Measurements from ENCODE around the gene SYT3.
"Not testable (repeated sequence)": the region's sequence is repeated elsewhere in the genome, so short reads cannot be mapped to it uniquely, and the experiment has no call there.

Gene SYT3

DNA sequence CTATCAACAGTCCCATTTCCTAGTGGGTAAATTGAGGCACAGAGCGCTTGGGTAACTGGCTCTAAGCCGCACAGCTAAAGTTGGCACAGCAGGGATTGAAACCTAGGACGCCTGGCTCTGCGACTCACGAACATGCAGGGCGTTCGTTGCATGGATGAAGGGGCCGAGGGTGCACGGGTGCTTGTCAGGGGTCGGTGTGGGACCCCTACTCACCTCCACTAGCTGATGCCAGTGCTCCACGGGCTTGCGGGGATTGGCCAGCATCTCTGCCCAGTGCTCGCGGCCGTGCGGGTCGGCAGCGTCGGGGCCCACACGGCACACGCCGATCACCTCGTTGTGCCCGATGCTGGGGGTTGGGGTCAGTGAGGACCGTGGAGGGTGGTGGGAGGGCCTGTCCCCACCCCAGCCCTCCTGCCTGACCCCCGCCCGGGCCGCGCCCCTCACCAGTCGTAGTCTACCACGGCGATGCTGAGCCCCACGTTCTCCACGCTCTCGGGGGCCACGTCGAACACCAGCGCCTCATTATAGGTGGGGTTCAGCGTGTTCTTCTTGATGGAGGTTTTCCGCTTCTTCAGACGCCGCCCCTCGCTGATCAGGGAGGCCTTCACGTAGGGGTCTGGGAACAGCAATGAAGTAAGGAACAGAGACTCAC, 14.6 kb downstream of the SYT3 start:
- Histone ChIP-seq H3K4me3 (replicated peaks; ENCODE audit: low read depth, low read length) (no peak overlapping the region), H3K36me3 (ENCODE audit: control insufficient read depth, insufficient read depth, low read length) (no peaks in the 10 kb centered on the region), H3K27me3 (replicated peaks; ENCODE audit: control insufficient read depth, insufficient read depth, low read length) (no peaks in the 10 kb centered on the region)
- TF ChIP-seq, protein P1, sequence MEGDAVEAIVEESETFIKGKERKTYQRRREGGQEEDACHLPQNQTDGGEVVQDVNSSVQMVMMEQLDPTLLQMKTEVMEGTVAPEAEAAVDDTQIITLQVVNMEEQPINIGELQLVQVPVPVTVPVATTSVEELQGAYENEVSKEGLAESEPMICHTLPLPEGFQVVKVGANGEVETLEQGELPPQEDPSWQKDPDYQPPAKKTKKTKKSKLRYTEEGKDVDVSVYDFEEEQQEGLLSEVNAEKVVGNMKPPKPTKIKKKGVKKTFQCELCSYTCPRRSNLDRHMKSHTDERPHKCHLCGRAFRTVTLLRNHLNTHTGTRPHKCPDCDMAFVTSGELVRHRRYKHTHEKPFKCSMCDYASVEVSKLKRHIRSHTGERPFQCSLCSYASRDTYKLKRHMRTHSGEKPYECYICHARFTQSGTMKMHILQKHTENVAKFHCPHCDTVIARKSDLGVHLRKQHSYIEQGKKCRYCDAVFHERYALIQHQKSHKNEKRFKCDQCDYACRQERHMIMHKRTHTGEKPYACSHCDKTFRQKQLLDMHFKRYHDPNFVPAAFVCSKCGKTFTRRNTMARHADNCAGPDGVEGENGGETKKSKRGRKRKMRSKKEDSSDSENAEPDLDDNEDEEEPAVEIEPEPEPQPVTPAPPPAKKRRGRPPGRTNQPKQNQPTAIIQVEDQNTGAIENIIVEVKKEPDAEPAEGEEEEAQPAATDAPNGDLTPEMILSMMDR (IDR thresholded peaks at IDR 0.05; ENCODE audit: insufficient read depth, low read length, poor library complexity, severe bottlenecking) = no peak
- no peak for DNase-seq (ENCODE audit: extremely low read depth, insufficient read length)

DNA sequence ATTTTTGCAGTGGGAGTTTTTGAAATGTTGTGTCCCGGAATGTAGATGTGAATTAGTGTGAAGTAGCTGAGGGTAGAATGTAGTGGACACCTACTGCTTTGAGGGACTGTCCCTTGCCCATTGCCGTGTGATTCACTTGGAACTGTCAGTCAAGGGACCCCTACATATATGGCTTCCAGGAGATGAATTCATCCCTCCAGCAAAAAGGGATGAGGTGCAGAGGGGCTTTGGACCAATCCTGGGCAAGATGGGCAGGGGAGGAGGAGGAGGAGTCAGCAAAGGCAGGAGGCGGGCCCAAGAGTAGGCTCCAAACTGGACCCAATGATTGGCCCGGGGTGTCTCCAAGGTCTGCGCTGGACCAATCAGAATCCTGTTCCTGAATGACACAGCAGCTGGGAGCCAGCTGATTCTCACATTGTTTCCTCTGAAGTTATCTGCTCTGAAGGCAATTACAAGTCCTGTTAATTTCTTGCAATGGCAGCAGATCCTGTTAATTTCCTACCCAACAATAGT, 19.2 kb downstream of the SYT3 start:
- not testable (repeated sequence) for H3K27me3 ChIP-seq (replicated peaks; ENCODE audit: control insufficient read depth, insufficient read depth, low read length); H3K36me3 ChIP-seq (ENCODE audit: control insufficient read depth, insufficient read depth, low read length); DNase-seq (ENCODE audit: extremely low read depth, insufficient read length)

DNA sequence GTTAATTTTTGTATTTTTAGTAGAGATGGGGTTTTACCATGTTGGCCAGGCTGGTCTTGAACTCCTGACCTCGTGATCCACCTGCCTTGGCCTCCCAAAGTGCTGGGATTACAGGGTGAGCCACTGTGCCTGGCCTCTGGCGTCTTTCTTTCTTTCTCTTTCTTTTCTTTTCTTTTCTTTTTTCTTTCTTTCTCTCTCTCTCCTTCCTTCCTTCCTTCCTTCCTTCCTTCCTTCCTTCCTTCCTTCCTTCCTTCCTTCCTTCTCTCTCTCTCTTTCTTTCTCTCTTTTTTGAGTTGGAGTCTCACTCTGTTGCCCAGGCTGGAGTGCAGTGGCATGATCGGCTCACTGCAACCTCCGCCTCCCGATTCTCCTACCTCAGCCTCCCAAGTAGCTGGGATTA, 20.5 kb downstream of the SYT3 start:
- not testable (repeated sequence) for H3K27me3 ChIP-seq (replicated peaks; ENCODE audit: control insufficient read depth, insufficient read depth, low read length); H3K4me3 ChIP-seq (replicated peaks; ENCODE audit: low read depth, low read length); H3K36me3 ChIP-seq (ENCODE audit: control insufficient read depth, insufficient read depth, low read length); DNase-seq (ENCODE audit: extremely low read depth, insufficient read length)

More for the DNA sequence above, 19.2 kb downstream of the SYT3 start:
- not testable (repeated sequence) for H3K4me3 ChIP-seq (replicated peaks; ENCODE audit: low read depth, low read length)

DNA sequence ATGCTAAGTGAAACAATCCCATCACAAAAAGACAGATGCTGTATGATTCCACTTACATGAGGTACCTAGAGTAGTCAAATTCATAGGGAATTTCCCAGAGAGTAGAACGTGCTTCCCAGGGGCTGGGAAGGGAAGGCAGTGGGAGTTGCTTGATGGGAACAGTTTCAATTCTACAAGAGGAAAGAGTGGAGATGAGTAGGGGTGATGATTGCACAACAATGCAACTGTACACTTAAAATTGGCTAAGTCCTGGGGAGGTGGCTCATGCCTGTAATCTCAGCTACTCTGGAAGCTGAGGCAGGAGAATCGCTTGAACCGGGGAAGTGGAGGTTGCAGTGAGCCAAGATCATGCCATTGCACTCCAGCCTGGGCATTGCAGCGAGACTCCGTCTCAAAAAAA, 21.3 kb downstream of the SYT3 start:
- not testable (repeated sequence) for H3K36me3 ChIP-seq (ENCODE audit: control insufficient read depth, insufficient read depth, low read length); DNase-seq (ENCODE audit: extremely low read depth, insufficient read length); H3K27me3 ChIP-seq (replicated peaks; ENCODE audit: control insufficient read depth, insufficient read depth, low read length); H3K4me3 ChIP-seq (replicated peaks; ENCODE audit: low read depth, low read length)

DNA sequence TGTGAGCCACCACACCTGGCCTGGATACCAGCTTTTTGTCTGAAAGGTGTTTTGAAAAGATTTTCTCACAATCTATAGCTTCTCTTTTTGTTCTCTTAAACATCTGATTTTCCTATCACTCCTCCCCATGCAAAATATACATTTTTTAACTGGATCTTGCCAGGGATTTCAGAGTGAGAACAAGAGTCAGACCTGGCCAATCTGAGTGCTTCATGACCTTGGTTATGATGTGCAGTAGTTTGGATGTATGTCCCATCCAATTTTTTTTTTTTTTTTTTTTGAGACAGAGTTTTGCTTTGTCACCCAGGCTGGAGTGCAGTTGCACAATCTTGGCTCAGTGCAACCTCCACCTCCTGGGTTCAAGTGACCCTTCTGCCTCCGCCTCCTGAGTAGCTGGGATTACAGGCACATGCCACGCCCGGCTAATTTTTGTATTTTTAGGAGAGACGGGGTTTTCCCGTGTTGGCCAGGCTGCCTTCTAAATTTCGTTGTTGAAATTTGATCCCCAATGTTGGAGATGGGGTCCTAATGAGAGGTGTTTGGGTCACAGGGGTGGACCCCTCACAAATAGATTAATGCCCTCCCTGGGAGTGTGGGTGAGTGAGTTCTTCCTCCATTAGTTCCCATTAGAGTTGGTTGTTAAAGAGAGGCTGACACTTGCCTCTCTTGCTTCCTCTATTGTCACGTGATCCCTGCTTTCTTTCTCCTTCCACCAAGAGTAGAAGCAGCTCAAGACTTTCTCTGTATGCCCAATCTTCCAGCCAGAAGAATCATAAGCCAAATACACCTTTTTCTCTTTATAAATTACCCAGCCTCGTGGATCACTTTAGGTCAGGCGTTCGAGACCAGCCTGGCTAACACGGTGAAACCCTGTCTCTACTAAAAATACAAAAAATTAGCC, 26.9 kb downstream of the SYT3 start:
- DNase-seq (ENCODE audit: extremely low read depth, insufficient read length); H3K4me3 ChIP-seq (replicated peaks; ENCODE audit: low read depth, low read length); H3K36me3 ChIP-seq (ENCODE audit: control insufficient read depth, insufficient read depth, low read length); H3K27me3 ChIP-seq (replicated peaks; ENCODE audit: control insufficient read depth, insufficient read depth, low read length): not testable (repeated sequence)

DNA sequence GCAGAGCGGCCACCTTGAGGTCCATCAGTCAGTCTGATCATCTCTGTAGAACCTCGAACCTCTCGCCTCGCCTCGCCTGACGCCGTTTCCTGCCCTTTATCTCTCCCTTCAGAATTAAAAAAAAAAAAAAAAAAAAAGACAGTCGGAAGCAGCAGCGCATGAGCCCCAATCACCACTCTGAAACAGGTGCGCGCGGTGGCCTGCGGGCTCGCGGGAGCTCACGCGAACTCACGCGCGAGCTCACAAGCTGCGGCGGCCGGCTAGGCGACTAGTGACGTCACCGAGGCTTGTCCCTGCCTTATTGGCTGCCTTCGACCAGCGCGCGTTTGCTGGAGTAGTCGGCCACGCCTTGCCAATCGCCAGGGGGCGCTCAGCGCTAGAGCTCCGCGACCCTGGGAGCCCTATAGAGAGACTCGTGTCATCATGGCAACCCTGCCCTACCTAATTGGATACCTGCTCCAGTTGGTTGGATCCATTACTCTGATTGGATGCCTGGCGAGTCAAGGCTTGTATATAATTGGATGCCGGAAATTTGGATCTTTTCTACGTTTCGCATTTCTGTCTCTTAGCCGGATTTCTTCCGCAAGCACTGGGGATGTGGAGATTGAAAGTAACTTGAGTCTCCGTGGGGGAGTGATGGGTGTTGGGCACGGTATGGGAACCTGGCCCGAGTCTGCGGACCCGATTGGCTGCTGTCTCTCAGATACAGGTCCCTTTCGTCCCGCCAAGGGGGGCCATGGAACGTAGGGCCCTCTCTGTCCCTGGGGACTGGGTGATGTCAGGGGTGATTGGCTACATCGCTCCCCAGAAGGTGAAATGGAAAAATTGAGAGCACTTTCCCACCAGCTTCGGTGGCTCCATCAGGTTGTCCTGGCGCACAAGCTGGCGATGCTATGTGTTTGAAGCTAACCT, 31.6 kb downstream of the SYT3 start:
- DNase-seq (ENCODE audit: extremely low read depth, insufficient read length) = peak; percentile 81
- Histone ChIP-seq H3K36me3 (ENCODE audit: control insufficient read depth, insufficient read depth, low read length) (no peaks in the 10 kb centered on the region), H3K27me3 (replicated peaks; ENCODE audit: control insufficient read depth, insufficient read depth, low read length) (no peaks in the 10 kb centered on the region), H3K4me3 (replicated peaks; ENCODE audit: low read depth, low read length) (no peak overlapping the region)
- TF ChIP-seq, protein P1 (IDR thresholded peaks at IDR 0.05; ENCODE audit: insufficient read depth, low read length, poor library complexity, severe bottlenecking) = peak; percentile 38

DNA sequence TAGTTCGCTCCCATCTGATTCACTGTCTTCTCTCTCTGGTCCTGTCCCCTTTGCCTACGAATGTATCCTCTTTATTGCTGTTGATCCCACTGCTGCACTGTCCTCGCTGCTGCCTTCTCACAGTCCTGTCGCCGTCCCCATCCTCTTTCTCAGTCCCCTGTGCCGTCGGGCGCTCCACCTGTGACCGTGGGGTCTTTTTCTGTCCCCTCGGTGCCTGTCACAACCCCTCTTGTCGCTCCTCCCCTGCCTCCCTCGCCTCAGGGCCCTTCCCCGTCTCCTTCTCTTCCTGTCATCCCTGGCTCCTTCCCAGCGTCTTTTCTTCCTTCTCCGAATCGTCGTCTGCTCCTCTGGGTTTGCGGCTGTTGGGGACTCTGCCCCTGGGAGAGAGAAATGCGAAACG, 32.3 kb downstream of the SYT3 start:
- no peak for DNase-seq (ENCODE audit: extremely low read depth, insufficient read length)
- Histone ChIP-seq H3K4me3 (replicated peaks; ENCODE audit: low read depth, low read length) (no peak overlapping the region), H3K36me3 (ENCODE audit: control insufficient read depth, insufficient read depth, low read length) (no peaks in the 10 kb centered on the region), H3K27me3 (replicated peaks; ENCODE audit: control insufficient read depth, insufficient read depth, low read length) (no peaks in the 10 kb centered on the region)
- TF ChIP-seq, protein P1 (IDR thresholded peaks at IDR 0.05; ENCODE audit: insufficient read depth, low read length, poor library complexity, severe bottlenecking) = no peak

DNA sequence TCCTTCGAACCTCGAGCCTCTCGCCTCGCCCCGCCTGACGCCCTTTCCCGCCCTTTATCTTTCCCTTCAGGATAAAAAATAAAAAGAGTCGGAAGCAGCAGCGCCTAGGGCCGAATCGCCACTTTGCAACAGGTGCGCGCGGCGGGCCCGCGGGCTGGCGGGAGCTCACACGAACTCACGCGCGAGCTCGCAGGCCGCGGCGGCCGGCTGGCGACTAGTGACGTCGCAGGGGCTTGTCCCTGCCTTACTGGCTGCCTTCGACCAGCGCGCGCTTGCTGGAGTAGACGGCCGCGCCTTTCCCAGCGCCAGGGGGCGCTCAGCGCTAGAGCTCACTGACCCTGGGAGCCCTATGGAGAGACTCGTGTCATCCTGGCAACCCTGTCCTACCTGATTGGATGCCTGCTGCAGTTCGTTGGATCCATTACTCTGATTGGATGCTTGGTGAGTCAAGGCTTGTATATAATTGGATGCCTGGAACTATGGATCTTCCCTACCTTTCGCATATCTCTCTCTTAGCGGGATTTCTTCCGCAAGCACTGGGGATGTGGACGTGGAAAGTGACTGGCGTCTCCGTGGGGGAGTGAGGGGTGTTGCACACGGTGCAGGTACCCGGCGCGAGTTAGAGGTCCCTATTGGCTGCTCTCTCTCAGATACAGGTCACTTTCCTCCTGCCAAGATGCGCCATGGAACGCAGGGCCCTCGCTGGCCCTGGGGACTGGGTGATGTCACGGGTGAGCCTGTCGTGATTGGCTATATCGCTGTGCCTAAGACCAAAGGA, 33.4 kb downstream of the SYT3 start:
- not testable (repeated sequence) for DNase-seq (ENCODE audit: extremely low read depth, insufficient read length); H3K27me3 ChIP-seq (replicated peaks; ENCODE audit: control insufficient read depth, insufficient read depth, low read length); H3K4me3 ChIP-seq (replicated peaks; ENCODE audit: low read depth, low read length); H3K36me3 ChIP-seq (ENCODE audit: control insufficient read depth, insufficient read depth, low read length)

DNA sequence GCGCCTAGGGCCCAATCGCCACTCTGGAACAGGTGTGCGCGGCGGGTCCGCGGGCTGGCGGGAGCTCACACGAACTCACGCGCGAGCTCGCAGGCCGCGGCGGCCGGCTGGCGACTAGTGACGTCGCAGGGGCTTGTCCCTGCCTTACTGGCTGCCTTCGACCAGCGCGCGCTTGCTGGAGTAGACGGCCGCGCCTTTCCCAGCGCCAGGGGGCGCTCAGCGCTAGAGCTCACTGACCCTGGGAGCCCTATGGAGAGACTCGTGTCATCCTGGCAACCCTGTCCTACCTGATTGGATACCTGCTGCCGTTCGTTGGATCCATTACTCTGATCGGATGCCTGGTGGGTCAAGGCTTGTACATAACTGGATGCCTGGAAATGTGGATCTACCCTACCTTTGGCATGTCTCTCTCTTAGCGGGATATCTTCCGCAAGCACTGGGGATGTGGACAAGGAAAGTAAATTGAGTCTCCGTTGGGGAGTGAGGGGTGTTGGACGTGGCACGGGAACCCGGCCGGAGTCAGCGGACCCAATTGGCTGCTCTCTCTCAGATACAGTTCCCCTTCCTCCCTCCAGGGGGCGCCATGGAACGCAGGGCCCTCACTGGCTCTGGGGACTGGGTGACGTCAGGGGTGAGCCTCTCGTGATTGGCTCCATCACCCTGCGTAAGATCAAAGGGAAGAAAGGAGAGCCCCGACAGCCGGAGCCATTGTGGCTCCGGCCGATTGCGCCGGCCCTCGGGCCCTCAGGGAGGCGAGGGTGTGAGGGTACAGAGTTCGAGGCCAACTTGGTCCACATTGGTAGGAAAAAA, 35.2 kb downstream of the SYT3 start:
- H3K27me3 ChIP-seq (replicated peaks; ENCODE audit: control insufficient read depth, insufficient read depth, low read length); DNase-seq (ENCODE audit: extremely low read depth, insufficient read length); H3K4me3 ChIP-seq (replicated peaks; ENCODE audit: low read depth, low read length); H3K36me3 ChIP-seq (ENCODE audit: control insufficient read depth, insufficient read depth, low read length): not testable (repeated sequence)

Data from GM06990 (cell line).